HG02973 (cell line): ENCODE results near the gene DROSHA.

ENCODE experiments used
- ATAC-seq: cut with Tn5 transposase; IDR thresholded peaks from one replicate; pipeline ENCODE4 v1.9.1; 2021; ENCODE audit warnings: moderate library complexity; ENCODE audit not compliant: unreplicated experiment

DROSHA gene

DNA sequence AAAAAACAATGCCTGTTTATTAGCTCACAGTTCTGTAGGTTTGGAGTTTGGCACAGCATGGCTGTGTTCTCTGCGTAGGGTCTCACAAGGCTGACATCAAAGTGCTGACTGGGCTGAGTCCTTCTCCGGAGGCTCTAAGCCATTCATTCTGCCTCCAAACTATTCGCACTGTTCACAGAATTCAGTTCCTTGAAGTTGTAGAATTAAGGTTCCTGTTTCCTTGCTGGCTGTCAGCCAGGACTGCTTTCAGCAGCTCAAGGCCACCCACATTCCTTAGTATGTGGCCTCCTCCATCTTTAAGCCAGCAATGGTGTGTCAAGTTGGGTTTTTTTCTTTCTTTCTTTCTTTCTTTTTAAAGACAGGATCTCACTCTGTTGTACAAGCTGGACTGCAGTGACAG is 176.6 kb downstream of the DROSHA start:
- no peak for ATAC-seq
